Fibroblast of pulmonary artery (primary cell): ENCODE measurements around the gene PAQR8.
"Not testable (repeated sequence)": the region's sequence is repeated elsewhere in the genome, so short reads cannot be mapped to it uniquely, and the experiment has no call there.

Experiments used
- DNase-seq: peaks from one replicate; pipeline ENCODE4 v3.0.0-alpha.2; 2010; ENCODE audit warnings: low read depth
- H3K4me3 ChIP-seq: replicated peaks from 2 replicates; pipeline ENCODE4 v1.5.1; 2011; ENCODE audit warnings: low read depth, mild to moderate bottlenecking, control low read depth, low read length, moderate library complexity
- TF ChIP-seq, protein P1 (sequence below): IDR thresholded peaks from 2 replicates; pipeline ENCODE4 v1.5.1; 2011; ENCODE audit warnings: mild to moderate bottlenecking, control low read depth, low read length, inconsistent platforms; ENCODE audit errors: missing control alignments

The PAQR8 gene

DNA sequence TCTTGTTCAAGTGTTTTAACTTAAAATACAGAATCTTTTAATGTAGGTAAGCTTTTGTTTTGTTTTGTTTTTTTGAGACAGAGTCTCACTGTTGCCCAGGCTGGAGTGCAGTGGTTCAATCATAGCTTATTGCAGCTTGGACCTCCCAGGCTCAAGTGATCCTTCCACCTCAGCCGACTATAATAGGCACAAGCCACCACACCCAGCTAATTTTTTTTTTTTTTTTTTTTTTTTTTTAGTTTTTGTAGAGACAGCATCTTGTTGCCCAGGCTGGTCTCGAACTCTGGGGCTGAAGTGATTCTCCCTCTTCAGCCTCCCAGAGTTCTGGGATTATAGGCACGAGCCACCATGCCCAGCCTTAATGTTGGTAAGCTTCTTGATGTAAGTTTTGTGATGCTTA is 61.5 kb downstream of the PAQR8 start:
- TF ChIP-seq, protein P1, sequence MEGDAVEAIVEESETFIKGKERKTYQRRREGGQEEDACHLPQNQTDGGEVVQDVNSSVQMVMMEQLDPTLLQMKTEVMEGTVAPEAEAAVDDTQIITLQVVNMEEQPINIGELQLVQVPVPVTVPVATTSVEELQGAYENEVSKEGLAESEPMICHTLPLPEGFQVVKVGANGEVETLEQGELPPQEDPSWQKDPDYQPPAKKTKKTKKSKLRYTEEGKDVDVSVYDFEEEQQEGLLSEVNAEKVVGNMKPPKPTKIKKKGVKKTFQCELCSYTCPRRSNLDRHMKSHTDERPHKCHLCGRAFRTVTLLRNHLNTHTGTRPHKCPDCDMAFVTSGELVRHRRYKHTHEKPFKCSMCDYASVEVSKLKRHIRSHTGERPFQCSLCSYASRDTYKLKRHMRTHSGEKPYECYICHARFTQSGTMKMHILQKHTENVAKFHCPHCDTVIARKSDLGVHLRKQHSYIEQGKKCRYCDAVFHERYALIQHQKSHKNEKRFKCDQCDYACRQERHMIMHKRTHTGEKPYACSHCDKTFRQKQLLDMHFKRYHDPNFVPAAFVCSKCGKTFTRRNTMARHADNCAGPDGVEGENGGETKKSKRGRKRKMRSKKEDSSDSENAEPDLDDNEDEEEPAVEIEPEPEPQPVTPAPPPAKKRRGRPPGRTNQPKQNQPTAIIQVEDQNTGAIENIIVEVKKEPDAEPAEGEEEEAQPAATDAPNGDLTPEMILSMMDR, result no peak
- no peak overlapping the region for H3K4me3 ChIP-seq
- no peak for DNase-seq

DNA sequence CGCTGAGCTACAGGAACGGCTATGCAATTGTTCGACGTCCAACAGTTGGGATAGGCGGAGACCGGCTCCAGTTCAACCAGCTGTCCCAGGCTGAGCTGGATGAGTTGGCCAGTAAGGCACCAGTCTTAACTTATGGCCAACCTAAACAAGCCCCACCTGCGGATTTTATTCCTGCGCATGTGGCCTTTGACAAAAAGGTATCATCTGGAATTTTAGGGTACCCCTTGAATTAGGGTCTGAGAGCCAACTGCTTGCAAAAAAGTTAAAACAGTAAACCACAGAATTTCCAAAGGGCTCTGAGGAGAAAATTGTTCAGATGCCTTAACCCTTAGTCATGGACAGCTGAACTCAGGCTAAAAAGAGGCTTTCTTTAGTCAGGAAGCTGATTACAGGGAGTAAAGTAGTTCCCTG is 62.0 kb downstream of the PAQR8 start:
- TF ChIP-seq, protein P1, result no peak
- DNase-seq, result peak; percentile 93
- H3K4me3 ChIP-seq, result no peak overlapping the region

DNA sequence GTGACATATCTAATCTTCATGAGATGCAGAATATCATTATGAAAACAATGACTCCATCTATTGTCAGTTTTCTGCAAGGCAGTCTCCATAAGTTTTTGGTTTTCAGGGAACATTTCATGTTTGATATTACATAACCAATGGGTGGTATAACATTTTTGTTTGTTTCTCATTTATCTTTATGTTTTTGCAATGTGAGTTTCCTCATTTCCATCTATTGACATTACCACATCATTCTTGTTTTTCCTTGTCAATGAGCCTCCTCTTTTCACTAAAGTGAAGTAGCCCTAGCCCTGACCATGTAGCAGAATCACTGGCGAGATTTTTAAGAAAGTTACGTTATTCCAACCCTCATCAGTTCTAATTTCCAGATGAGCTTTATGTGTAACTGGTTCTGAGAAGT is 62.6 kb downstream of the PAQR8 start:
- TF ChIP-seq, protein P1, result no peak
- no peak for DNase-seq
- H3K4me3 ChIP-seq, result no peak overlapping the region

DNA sequence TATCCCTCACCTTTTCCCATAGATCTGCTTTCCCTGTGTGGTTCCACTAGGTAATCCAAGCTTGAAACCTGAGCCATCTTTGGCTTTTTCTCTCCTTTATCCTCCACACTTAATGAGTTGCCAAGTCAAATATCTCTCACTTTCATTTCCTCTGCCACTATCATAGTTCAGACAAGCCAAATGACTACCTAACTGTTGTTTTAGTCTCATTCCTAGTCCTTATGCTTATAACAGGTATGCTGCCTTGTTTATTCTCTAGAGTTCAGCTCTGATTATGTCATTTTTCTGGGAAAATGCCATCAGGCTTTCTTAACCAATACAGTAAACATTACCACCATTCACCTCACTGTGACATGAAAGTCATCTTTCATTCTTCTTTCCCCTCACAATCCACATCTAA is 64.7 kb downstream of the PAQR8 start:
- no peak for DNase-seq
- H3K4me3 ChIP-seq, result no peak overlapping the region
- TF ChIP-seq, protein P1, result no peak

DNA sequence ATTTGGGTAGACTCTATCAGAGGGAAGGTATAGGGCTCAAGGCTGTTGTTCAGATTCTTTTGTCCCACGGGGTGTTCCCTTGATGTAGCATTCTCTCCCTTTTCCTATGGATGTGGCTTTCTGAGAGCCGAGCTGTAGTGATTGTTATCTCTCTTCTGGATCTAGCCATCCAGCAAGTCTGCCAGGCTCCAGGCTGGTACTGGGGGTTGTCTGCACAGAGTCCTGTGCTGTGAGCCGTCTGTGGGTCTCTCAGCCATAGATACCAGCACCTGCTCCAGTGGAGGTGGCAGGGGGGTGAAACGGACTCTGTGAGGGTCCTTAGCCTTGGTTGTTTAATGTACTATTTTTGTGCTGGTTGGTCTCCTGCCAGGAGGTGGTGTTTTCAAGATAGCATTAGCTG is 71.3 kb downstream of the PAQR8 start:
- not testable (repeated sequence) for DNase-seq, H3K4me3 ChIP-seq

DNA sequence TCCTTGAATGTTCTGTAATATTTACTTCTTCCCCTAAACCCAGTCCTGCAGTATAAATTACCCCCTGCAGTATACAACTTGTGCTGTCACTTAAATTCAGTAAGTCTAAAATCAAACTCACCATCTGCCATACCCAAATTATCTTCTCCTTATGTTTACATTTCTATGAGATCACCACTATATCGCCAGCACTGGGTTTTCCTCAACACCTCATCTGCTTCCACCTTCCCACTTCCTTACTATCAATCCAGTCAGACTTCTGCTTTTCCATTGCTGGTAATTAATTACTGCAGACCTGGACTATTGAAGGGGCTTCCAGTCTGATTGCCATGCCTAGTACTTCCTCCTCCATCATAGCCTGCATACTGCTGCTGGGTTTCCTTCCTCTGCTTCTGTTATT is 73.4 kb downstream of the PAQR8 start:
- no peak for DNase-seq
- no peak overlapping the region for H3K4me3 ChIP-seq
- TF ChIP-seq, protein P1, result no peak

DNA sequence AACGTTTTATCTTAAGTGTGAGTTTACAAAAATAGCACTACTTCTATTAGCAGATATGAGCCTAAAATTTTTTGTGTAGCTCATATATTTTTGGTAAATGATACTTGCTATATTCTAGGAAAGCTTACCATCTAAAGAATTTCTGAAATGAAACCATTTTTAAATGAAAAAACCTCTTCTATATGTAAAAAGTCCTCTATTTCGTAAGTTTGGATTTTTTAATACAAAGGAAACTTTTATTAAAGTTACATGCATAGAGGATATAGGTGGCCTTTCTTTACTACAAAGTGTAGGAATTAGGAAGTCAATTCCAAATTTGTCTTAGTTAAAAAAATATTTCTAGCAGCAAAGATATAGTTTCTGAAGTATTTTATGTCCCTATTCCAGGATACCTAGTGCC is 77.0 kb downstream of the PAQR8 start:
- no peak overlapping the region for H3K4me3 ChIP-seq
- TF ChIP-seq, protein P1, result no peak
- no peak for DNase-seq

DNA sequence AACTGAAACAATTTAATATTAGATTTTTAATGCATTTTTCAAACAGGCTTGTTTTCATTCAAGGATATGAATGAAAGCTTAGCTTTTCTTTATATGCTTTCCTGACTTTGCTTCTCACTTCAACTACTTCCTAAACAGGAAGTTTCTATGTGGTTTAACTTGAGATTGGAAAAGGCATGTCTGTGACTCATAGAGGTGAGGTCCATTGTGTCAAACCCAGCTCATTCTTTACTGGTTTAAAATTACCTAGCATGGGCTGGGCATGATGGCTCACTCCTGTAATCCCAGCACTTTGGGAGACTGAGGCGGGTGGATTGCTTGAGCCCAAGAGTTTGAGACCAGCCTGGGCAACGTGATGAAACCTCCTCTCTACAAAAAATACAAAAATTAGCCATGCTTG is 92.6 kb downstream of the PAQR8 start:
- TF ChIP-seq, protein P1, result no peak
- peak; percentile 39 for DNase-seq

More for the DNA sequence above, 92.6 kb downstream of the PAQR8 start:
- no peak overlapping the region for H3K4me3 ChIP-seq
